NCI-H2029 (cell line): ENCODE data around the gene CAMKMT.
"Not testable (repeated sequence)": the region's sequence is repeated elsewhere in the genome, so short reads cannot be mapped to it uniquely, and the experiment has no call there.

Source experiments
- DNase-seq: peaks from one replicate; lab custom pipeline; 2025; lab: John Stamatoyannopoulos, UW

CAMKMT gene

DNA sequence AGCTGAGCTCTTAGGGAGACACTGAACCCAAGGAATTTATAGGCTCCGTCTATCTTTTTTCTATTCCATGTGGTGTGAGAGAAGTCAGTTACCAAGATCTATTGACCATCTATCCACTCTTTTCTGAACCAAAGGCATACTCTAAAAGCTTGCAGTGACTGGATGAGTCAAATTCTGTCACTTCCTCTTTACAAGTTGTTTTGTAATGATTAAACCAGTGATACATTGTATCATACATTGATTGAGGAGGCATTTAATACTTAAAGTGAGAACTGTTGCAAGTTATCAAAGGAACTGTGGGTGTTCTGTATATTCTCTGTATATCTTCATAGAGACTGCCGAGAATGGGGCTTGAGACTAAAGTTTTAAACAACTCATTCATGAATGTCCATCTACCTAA lies 188.8 kb downstream of the CAMKMT start:
- no peak for DNase-seq

DNA sequence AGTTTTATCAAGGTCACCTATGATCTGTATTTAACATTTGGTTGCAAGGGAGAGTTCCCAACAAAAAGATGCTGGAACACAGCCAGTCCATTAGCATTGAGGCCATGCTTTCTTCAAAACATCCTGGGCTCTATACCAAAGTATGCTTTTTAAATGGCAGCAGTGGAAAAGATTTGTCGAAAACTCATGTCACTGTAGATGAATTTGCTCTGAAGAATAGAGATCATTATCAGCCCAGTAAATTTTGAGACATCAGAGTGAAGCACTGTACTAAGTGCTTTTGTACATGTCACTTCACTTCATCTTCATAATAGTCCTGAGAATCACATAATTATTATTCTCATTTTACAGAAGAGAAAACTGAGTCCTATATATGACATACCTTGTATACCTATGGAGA lies 189.8 kb downstream of the CAMKMT start:
- no peak for DNase-seq

DNA sequence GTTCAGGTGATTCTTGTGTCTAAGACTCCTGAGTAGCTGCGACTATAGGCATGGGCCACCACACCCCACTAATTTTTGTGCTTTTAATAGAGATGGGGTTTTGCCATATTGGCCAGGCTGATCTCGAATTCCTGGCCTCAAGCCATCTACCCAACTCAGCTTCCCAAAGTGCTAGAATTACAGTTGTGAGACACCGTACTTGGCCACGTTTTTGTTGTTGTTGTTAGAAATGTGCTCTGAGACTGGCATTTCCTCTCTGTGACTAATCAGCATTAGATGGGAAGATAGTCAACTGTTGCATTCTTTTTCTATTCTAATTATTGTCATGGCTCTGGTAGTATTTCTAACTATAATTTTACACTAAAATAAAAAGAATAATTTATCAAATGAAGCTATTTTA lies 191.7 kb downstream of the CAMKMT start:
- no peak for DNase-seq

DNA sequence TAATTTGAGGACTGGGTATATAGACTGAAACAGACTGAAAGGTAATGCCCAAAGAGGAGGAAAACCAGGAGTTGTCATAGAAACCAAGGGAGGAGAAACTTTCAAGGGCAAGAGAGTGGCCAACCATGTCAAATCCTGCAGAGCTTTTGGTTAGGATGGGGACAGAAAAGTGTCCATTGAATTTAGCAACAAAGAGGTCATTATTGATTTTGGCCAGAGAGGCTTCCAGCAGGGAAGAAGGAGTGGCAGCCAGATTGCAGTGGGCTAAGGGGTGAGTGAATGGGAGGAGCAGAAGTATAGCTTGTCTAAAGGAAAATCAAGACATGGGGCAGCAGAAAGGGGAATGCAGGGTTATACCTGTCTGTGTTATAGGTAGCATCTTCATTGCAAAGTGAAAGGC lies 194.0 kb downstream of the CAMKMT start:
- DNase-seq = no peak

DNA sequence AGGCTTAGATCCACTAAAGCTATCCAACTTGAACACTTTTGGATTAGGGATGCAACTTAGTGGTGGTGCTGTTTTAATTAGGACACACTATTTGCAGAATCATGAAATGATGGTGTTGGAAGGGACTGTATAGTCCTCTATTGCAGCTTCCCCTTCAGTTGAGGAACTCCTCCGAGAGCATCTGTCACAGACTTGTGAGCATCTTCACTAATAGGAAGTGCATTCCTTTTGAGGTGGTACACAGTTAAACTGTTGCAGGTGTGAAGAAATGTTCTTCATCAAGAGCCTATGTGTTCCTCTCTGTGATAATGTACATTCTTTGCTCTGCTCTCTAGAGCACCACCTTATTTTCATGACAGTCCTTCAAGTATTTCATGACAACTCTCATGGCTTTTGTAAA lies 197.4 kb downstream of the CAMKMT start:
- no peak for DNase-seq

DNA sequence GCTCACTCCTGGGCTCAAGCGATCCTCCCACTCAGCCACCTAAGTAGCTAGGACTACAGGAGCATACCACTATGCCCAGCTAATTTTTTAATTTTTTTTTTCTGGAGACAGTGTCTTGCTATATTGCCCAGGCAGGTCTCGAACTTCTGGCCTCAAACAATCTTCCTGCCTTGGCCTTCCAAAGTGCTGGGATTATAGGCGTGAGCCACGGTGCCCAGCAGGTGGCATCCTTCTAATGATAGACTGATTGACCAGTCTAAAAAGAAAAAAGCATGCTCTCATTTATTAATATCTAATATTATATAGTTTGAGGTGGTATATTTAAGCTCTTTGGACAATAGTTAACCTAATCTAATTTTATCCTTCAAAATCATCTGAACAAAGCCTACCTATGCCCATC lies 198.6 kb downstream of the CAMKMT start:
- no peak for DNase-seq

DNA sequence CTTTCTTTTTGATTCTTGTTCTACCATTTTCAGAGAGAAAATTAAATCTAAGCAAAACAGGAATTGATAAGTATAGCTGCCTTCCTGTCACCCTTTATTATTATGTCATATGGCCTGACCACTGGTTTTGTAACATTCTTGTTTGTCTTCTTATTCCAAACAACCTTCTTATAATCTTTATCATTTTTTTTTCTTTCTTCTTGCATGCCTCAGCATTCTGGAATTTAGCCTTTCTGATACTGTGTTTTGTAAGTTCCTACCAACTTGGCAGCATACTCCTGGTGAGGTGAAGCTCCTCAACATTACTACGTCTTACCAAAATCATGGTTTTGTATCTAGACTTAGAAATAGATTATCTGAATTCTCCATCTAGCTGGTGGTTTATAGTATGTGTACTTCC lies 199.2 kb downstream of the CAMKMT start:
- DNase-seq = no peak

DNA sequence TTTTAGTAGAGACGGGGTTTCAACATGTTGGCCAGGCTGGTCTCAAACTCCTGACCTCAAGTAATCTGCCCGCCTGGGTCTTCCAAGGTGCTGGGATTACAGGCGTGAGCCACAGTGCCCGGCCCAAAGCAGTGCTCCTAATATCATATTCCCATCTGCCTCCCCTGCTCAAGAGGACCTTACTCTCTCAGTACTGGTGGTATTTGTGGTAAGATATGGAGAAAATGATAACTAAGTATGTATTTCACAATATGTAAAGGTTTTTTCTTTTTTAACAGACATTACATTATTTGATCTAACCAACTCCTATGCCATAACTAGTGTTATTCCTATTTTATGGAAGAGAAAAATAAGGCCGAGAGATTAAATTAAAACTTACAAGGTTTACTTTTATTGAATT lies 201.0 kb downstream of the CAMKMT start:
- DNase-seq = no peak

DNA sequence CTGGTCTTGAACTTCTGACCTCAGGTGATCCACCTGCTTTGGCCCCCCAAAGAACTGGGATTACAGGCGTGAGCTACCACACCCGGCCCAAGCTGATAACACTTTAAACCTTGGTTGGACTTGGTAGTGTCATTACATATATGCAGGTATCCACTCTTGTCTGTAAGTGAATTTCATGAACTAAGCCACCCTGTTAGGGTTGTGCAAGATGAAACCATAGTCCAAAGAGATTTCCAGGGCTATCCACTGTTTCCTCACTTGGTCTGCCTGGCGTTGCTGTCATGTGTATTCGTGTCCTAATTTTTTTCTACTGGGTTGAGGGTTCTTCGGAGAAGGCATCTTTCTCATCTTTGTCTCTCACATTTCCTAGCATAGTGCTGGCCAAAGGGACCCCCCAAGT lies 203.0 kb downstream of the CAMKMT start:
- no peak for DNase-seq

DNA sequence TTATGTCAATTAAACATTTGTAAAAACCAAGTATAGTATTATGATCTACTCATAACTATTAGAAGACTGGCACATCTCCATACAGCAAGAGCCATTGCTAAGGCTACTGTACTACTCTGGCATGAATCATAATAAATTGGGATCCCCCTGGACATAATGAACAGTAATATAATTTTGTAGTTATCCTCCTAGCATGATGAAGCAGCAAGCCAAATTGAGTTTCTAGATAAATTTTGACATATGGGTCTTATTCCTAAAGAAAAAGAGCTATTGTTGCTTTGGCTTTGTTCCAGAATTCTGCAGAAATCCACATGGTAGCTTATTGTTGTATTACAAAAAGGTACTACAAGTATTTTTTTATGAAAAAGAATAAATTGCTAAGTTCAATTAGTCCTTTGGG lies 204.3 kb downstream of the CAMKMT start:
- no peak for DNase-seq

DNA sequence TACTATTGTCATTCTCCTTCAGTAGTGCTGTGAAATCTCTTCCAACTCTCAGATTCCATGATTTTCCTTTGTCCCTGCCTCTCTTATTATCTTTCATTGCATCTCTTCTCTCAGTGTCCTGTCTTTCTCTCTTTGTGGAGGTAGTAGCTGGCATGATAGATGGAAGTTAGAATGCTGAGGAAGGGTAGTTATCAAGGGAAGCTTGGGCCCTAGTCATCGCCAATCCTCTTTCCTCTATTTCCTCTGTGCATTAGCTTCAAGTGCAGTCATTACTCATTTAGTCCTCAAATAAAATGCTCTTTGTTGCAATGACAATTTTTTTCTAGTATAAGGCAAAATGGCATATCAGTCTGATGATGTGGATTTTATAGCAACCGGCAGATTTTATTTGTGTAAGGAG lies 207.7 kb downstream of the CAMKMT start:
- DNase-seq = no peak

DNA sequence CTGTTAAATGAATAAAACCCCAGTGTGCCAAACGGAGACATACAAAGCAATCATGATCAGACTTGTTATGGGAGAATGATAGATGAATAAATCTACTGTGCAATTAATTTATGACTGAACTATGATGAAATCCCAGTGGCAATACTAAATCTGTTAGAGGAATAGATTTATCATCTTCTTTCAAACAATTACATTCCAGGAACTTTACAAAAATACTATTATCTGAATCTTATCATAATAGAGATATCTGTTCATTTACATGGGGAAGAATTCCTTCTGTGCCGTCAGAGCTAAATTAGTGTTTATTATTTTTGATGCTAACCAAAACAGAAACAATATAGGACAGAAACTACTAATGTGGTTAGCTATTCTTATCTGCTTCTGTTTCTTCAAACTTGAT lies 208.5 kb downstream of the CAMKMT start:
- DNase-seq = no peak

DNA sequence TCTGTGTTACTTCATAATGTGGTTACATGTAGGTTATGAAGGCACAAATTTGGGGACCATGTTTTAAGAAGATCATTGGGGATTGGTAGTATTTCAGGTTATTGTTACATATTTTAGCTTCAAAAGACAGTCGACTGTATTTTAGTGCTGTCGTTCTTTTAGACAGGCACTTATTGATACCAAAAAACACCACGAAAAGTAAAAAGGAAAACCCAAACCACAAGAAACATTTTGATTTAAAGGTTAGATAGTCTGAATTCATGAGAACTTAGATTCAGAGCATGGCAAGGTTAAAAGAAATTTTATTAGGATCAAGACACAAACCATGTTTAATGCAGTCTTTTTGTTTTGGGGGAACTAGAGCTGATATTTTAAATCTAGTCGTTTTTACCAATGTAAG lies 209.0 kb downstream of the CAMKMT start:
- DNase-seq = no peak

DNA sequence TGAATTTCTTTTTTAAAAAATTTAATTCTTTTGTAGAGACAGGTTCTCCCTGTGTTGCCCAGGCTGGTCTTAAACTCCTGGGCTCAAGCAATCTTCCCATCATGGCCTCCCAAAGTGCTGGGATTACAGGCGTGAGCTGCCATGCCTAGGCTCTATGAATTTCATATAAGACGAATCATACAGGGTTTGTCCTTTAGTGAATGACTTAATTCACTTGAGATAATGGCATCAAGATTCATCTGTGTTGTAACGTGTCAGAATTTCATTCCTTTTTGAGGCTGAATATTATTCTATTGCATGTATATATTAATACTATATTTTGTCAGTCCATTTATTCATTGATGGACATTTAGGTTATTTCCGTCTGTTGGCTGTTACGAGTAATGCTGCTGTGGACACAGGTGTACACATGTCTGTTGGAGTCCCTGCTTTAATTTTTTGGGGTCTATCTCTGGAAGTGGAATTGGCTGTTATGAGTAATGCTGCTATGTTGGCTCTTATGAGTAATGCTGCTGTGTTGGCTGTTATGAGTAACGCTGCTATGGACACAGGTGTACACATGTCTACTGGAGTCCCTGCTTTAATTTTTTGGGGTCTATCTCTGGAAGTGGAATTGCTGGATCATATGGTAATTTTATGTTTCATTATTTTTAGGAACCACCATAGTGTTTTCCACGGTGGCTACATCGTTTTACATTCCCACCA lies 210.6 kb downstream of the CAMKMT start:
- DNase-seq = no peak

DNA sequence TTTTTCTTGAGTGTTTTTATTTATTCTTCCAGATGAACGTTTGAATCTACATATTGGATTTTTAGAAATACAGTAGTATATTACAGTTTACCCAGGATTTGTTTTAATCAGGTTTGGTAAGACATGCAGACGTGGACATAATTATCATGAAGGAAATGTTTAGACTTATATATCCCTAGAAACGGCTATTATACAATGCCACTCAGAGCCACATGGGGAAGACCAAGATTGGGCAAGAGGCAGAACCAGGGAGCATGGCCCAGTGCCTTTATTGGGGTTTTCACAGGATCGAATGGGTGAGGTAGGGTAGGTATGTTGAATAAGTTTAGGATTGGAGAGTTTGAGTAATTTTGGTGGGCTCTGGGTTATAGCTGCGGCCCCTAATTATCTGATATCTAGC lies 212.2 kb downstream of the CAMKMT start:
- DNase-seq = no peak

DNA sequence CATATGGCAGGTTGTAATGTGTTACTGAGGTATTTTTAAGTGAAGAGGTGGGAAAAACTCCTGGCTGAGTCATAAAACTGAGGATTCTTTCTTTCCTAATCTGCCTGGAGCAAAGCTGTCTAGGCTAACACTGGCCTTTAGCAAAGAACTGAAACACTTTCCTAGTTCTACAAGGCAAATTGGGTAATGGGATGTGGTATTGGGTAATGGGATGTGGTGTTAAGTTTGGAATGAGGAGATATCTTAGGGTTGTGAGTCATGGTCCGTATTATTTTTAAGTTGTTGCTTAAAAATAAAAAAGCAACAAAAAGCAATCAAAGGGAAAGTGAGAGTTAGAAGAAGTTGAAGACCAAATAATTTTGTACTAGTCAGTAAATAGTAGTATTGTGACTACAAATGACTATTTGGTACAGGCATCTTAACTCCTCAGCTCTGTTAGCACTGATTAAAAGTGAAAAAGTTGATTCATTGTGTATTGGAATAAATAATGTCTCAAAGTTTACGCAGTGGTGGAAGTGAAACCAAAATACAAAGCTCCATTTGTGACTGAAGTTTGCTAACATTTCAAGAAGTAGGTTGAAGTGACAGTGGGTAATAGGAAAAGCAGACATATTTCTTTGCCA lies 216.8 kb downstream of the CAMKMT start:
- no peak for DNase-seq

DNA sequence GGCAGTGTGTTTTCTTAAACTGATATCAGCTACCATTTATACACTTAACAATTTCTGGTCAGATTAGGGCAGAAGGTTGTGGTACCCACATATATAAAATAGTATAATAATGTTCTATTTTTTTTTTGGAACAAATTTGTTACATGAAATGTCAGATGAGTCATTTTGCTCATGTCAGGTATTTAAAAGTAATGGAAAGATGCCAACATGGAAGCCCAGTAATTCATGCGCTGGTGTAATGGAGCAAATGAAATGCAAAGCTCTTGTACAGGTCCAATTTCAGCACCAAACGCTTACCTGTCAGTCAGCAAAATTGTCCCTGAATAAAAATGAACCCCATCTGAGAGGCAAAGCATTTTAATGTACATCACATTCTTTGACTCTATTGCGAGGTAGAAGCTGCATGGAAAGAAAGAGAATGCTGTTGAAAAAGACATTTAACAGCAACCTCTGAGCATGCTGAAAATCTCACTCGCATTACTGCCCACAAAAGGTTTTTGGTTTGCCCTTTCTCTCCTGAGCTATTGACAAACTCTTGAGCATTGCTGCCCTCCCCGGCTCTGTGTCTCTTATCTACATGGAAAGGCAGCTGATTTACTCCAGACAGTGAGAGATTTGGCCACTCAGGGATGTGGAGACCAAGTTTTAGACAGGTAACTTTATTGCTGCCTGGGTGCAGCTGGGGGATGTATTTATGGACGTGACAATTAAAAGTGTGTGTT lies 217.5 kb downstream of the CAMKMT start:
- no peak for DNase-seq

DNA sequence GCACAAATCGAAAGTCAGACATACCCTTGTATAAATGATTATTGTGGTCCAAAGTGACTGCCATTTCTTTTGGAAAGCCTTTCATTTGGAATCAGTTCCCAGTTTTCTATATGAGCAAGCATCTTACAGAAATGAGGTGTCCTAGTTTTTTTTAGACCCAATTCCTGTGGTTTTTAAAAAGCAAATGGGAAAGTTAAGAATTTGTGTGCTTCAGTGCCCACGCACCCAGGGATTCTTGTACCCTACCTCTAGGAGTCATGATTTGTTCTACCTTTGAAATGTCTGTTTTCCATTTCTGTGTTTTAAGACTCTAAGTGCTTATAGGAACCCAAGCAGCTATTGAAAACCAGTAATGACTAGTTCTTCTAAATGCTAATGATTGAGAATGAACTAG lies 218.1 kb downstream of the CAMKMT start:
- DNase-seq = no peak

DNA sequence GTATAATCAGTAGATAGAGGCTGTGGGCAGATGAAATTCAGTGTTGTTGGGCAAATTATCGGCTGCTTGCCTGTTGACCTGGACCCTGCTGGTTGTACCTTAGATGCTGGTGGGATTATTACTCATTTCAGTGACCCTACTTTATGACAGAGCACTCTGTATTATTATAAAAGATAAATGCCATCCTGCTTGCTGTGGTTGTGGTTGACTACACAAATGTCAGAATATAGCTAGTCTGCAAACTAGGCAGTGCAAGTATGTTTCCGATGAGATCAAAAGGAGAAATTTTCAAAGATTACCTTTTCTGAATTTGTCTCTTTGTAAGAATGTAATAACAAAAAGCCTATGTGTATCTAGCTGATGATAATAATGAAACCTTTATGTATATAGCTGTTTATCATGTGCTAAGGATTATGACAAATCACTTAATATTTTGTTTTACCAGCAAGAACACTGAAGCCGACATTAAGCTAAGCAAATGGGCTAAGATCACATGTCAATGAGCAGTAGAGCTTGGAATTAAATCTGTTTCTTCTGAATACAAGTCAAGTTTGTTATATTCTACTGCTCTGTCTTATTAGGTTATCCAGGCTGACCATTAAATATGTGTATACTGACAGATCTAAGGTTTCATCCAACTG lies 219.2 kb downstream of the CAMKMT start:
- no peak for DNase-seq

DNA sequence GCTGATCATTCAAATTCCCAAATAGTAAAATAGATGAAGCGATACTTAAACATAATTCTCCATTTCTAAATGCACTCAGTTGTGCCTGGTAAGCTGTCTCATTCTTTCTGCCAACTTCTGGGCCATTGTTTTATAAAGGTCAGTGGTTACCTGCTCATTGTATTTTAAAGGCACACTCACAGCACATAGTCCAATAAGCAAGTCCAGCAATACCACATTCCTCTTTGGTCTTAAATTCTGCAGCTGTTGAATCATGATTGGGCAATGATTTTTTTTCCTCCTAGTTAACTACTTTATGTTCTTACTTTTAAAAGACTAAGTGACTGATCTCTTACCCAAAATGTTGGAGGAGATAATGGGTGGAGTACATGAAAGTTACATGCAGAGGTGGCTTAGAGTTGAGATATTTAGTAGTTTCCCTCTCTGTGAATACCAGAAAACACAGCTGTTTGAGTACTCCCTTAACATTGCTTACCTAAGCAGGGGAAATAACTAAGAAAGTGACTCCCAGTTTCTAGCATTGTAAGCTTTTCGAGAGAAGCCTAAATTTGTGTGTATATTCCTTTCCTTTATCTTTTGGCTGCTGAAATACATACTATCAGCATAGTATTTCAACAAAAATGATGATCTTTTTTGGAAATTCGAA lies 220.7 kb downstream of the CAMKMT start:
- no peak for DNase-seq

DNA sequence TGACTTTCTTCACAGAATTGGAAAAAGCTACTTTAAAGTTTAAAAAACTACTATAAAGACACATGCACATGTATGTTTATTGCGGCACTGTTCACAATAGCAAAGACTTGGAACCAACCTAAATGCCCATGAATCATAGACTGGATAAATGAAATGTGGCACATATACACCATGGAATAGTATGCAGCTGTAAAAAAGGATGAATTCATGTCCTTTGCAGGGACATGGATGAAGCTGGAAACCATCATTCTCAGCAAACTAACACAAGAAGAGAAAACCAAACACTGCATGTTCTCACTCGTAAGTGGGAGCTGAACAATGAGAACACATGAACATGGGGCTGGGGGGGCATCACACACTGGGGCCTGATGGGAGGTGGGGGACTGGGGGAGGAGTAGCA lies 233.9 kb downstream of the CAMKMT start:
- DNase-seq = not testable (repeated sequence)

DNA sequence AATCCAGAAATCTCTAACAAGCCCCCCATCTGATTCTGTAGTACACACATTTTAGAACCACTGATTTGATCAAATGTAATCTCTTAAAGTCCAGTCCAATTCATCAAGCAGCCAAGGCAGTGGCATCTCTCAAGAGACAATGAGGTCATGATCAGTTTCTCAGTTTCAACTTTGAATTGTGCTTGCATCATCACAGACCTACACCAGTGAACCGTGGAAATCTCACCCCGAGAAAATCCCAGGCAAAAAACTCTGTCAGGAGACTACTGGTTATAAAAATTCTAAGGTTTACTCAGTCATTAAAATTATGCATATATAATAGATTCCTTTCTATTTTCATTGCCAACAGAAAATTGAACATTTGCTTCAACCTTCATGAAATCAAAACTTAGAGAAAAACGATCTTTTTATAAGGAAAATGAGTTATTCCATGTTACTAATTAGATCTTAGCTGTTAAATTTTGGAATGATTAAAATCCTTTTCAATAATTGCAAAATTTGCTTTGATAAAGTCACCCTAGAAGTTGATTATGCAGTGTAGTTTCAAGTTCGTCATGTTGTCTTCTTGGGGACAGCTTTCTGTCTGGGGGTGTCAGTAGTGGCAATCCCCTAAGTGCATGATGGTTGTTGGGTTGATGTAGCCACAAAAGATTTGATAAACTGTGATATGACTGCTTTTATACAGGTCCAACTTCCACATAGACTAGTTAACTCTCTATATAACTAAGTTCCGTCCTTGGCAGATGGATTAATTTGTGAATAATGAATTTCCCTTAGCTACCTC lies 235.0 kb downstream of the CAMKMT start:
- DNase-seq = no peak
